ENCODE data around the gene FASN.

The FASN gene

GRCh38 chr17:82055023-82055964 lies 42.7 kb downstream of the FASN start:
- TF ChIP-seq NFRKB (IDR thresholded peaks at IDR 0.05) (no peak), CTBP1 (IDR thresholded peaks at IDR 0.05; ENCODE audit: borderline replicate concordance) (no peak), LEF1 (IDR thresholded peaks at IDR 0.05; ENCODE audit: borderline replicate concordance) (no peak), ARNT (IDR thresholded peaks at IDR 0.05) (no peak), L3MBTL2 (conservative IDR thresholded peaks at IDR 0.05) (no peak), PKNOX1 (IDR thresholded peaks at IDR 0.05) (no peak), SP1 (IDR thresholded peaks at IDR 0.05) (no peak), FOXK2 (IDR thresholded peaks at IDR 0.05) (no peak), SUZ12 (IDR thresholded peaks at IDR 0.05) (no peak), FOXM1 (IDR thresholded peaks at IDR 0.05; ENCODE audit: borderline replicate concordance) (no peak), FOXA1 (IDR thresholded peaks at IDR 0.05) (no peak), ZNF384 (IDR thresholded peaks at IDR 0.05) (no peak), HDGF (IDR thresholded peaks at IDR 0.05; ENCODE audit: borderline replicate concordance) (no peak)
- CTCF ChIA-PET = no interaction called here
- POLR2A ChIA-PET = interaction anchor here (1.2 to 6.3 kb wide), 3 partner anchors 8 to 24 kb away, joined by 3 to 46 read pairs (median 4); partner anchors contain the start of genes DCXR, DUS1L and RAC3
- no peak for DNase-seq (ENCODE audit: extremely low spot score)

- no peak for DNase-seq (ENCODE audit: extremely low spot score)
- no peak for TF ChIP-seq ELF4 (IDR thresholded peaks at IDR 0.05)
- TF ChIP-seq L3MBTL2 (conservative IDR thresholded peaks at IDR 0.05) = no peak
- TF ChIP-seq LEF1 (IDR thresholded peaks at IDR 0.05; ENCODE audit: borderline replicate concordance) = no peak
- no peak for TF ChIP-seq ZNF384 (IDR thresholded peaks at IDR 0.05)
- TF ChIP-seq FOXK2 (IDR thresholded peaks at IDR 0.05) = no peak
- no peak for TF ChIP-seq NFRKB (IDR thresholded peaks at IDR 0.05)
- TF ChIP-seq SP1 (IDR thresholded peaks at IDR 0.05) = no peak
- no peak for TF ChIP-seq BHLHE40 (IDR thresholded peaks at IDR 0.05; ENCODE audit: borderline replicate concordance)
- TF ChIP-seq HDGF (IDR thresholded peaks at IDR 0.05; ENCODE audit: borderline replicate concordance) = no peak
- TF ChIP-seq ARNT (IDR thresholded peaks at IDR 0.05) = no peak
- TF ChIP-seq PKNOX1 (IDR thresholded peaks at IDR 0.05) = no peak
- no peak for TF ChIP-seq SUZ12 (IDR thresholded peaks at IDR 0.05)
- TF ChIP-seq FOXM1 (IDR thresholded peaks at IDR 0.05; ENCODE audit: borderline replicate concordance) = no peak
- TF ChIP-seq CTBP1 (IDR thresholded peaks at IDR 0.05; ENCODE audit: borderline replicate concordance) = no peak
- no peak for TF ChIP-seq FOXA1 (IDR thresholded peaks at IDR 0.05)
- TF ChIP-seq TARDBP (IDR thresholded peaks at IDR 0.05) = no peak
- ChIA-PET POLR2A (interaction anchor here (0.6 to 6.3 kb wide), 3 partner anchors 9 to 19 kb away, joined by 3 to 46 read pairs (median 4); partner anchors contain the start of genes DCXR and DUS1L), CTCF (no interaction called here)
These were observed 43.5 kb downstream of the FASN start for GRCh38 chr17:82054351-82055022.

GRCh38 chr17:82053556-82054263 lies 44.3 kb downstream of the FASN start:
- ChIA-PET POLR2A (interaction anchor here (0.6 to 6.3 kb wide), 4 partner anchors 10 to 30 kb away, joined by 3 to 46 read pairs (median 8); partner anchors contain the start of genes CENPX, DCXR, DUS1L and LRRC45), CTCF (no interaction called here)
- no peak for DNase-seq (ENCODE audit: extremely low spot score)
- TF ChIP-seq ARNT (IDR thresholded peaks at IDR 0.05) (no peak), TARDBP (IDR thresholded peaks at IDR 0.05) (no peak)

- ChIA-PET POLR2A (interaction anchor here (1.1 to 6.3 kb wide), 4 partner anchors 11 to 45 kb away, joined by 5 to 46 read pairs (median 8); partner anchors contain the start of genes CENPX, DCXR, DUS1L and FASN), CTCF (no interaction called here)
- TF ChIP-seq LEF1 (IDR thresholded peaks at IDR 0.05; ENCODE audit: borderline replicate concordance) (no peak), L3MBTL2 (conservative IDR thresholded peaks at IDR 0.05) (no peak)
- no peak for DNase-seq (ENCODE audit: extremely low spot score)
These were observed 44.9 kb downstream of the FASN start for GRCh38 chr17:82053130-82053529.

- no peak for DNase-seq (ENCODE audit: extremely low spot score)
- TF ChIP-seq FOXA1 (IDR thresholded peaks at IDR 0.05) (no peak), L3MBTL2 (conservative IDR thresholded peaks at IDR 0.05) (no peak), FOXK2 (IDR thresholded peaks at IDR 0.05) (no peak), BHLHE40 (IDR thresholded peaks at IDR 0.05; ENCODE audit: borderline replicate concordance) (no peak), TARDBP (IDR thresholded peaks at IDR 0.05) (no peak), ELF4 (IDR thresholded peaks at IDR 0.05) (no peak), HDGF (IDR thresholded peaks at IDR 0.05; ENCODE audit: borderline replicate concordance) (no peak), CTBP1 (IDR thresholded peaks at IDR 0.05; ENCODE audit: borderline replicate concordance) (no peak), LEF1 (IDR thresholded peaks at IDR 0.05; ENCODE audit: borderline replicate concordance) (no peak), SUZ12 (IDR thresholded peaks at IDR 0.05) (no peak), FOXM1 (IDR thresholded peaks at IDR 0.05; ENCODE audit: borderline replicate concordance) (no peak), ARNT (IDR thresholded peaks at IDR 0.05) (no peak), ZNF384 (IDR thresholded peaks at IDR 0.05) (no peak), PKNOX1 (IDR thresholded peaks at IDR 0.05) (no peak)
- ChIA-PET POLR2A (interaction anchor here (0.9 to 6.3 kb wide), 5 partner anchors 11 to 46 kb away, joined by 3 to 46 read pairs (median 6); partner anchors contain the start of genes CENPX, DCXR, DUS1L and FASN), CTCF (no interaction called here)
These were observed 45.4 kb downstream of the FASN start for GRCh38 chr17:82052638-82053059.

Measured in HEK293T (cell line).